Mesodermal cell (in vitro differentiated cells): ENCODE results near the gene DENND5A.
"Not testable (repeated sequence)": the region's sequence is repeated elsewhere in the genome, so short reads cannot be mapped to it uniquely, and the experiment has no call there.

Source experiments
- H3K27ac ChIP-seq: 2 replicates; pipeline ENCODE4 v1.7.0; 2013; ENCODE audit warnings: mild to moderate bottlenecking, low read depth, low read length, moderate library complexity; ENCODE audit not compliant: severe bottlenecking
- H3K36me3 ChIP-seq: 2 replicates; pipeline ENCODE4 v1.7.1; 2013; ENCODE audit warnings: mild to moderate bottlenecking, low read length, moderate library complexity; ENCODE audit not compliant: control insufficient read depth, insufficient read depth
- H3K4me1 ChIP-seq: one replicate; pipeline ENCODE4 v1.7.1; 2013; ENCODE audit warnings: mild to moderate bottlenecking, low read length; ENCODE audit not compliant: insufficient read depth, control insufficient read depth, poor library complexity, severe bottlenecking
- H3K4me3 ChIP-seq: 2 replicates; pipeline ENCODE4 v1.7.0; 2013; ENCODE audit warnings: low read length, control low read depth, mild to moderate bottlenecking; ENCODE audit not compliant: insufficient read depth, poor library complexity, severe bottlenecking; ENCODE audit errors: extremely low read depth
- H3K9me3 ChIP-seq: 2 replicates; pipeline ENCODE4 v1.7.1; 2013; ENCODE audit warnings: mild to moderate bottlenecking, low read length, moderate library complexity; ENCODE audit not compliant: control insufficient read depth
- WGBS, 2 experiments: methylation state at CpG; one replicate each; pipeline ENCODE4 v1.1.5; 2013; ENCODE audit warnings: missing lambda C conversion rate in 2 of 2; ENCODE audit not compliant: insufficient coverage in 2 of 2; 5-methylcytosine and 5-hydroxymethylcytosine counted together

DENND5A gene

GRCh38 chr11:9099617-9100016 lies 165.5 kb downstream of the DENND5A start:
- no peak overlapping the region for H3K4me3 ChIP-seq
- H3K4me1 ChIP-seq: no peaks in the 10 kb centered on the region
- H3K27ac ChIP-seq: no peak overlapping the region
- H3K36me3 ChIP-seq: no peaks in the 10 kb centered on the region
- WGBS, 2 experiments: 94 to 97% methylated on average over 3 to 4 of the region's 4 CpGs
- no peaks in the 10 kb centered on the region for H3K9me3 ChIP-seq

GRCh38 chr11:9098455-9098854 lies 166.7 kb downstream of the DENND5A start:
- WGBS, 2 experiments: 40 to 48% methylated on average over 1 to 2 of the region's 2 CpGs
- not testable (repeated sequence) for H3K9me3 ChIP-seq, H3K4me1 ChIP-seq, H3K4me3 ChIP-seq, H3K27ac ChIP-seq, H3K36me3 ChIP-seq

GRCh38 chr11:9097186-9097943 lies 167.8 kb downstream of the DENND5A start:
- not testable (repeated sequence) for H3K27ac ChIP-seq, H3K9me3 ChIP-seq, H3K4me3 ChIP-seq, H3K36me3 ChIP-seq, H3K4me1 ChIP-seq
- WGBS, 2 experiments: 90 to 93% methylated on average over 16 to 20 of the region's 23 CpGs

GRCh38 chr11:9096427-9096826 lies 168.7 kb downstream of the DENND5A start:
- no peaks in the 10 kb centered on the region for H3K36me3 ChIP-seq
- 89 to 100% methylated on average over 1 to 2 of the region's 5 CpGs for WGBS, 2 experiments
- no peaks in the 10 kb centered on the region for H3K4me1 ChIP-seq

GRCh38 chr11:9095421-9095820 lies 169.7 kb downstream of the DENND5A start:
- no peak overlapping the region for H3K27ac ChIP-seq
- WGBS, 2 experiments: 80 to 85% methylated on average over 10 to 12 of the region's 12 CpGs
- peaks cover 3% of the 10 kb centered on the region for H3K4me1 ChIP-seq
- no peaks in the 10 kb centered on the region for H3K9me3 ChIP-seq
- no peak overlapping the region for H3K4me3 ChIP-seq
- no peaks in the 10 kb centered on the region for H3K36me3 ChIP-seq

More at GRCh38 chr11:9096427-9096826, 168.7 kb downstream of the DENND5A start:
- no peaks in the 10 kb centered on the region for H3K9me3 ChIP-seq
- no peak overlapping the region for H3K4me3 ChIP-seq
- H3K27ac ChIP-seq: no peak overlapping the region

GRCh38 chr11:9094420-9094819 lies 170.7 kb downstream of the DENND5A start:
- 89 to 100% methylated on average over 5 to 7 of the region's 8 CpGs for WGBS, 2 experiments
- no peaks in the 10 kb centered on the region for H3K36me3 ChIP-seq
- H3K27ac ChIP-seq: no peak overlapping the region
- H3K4me3 ChIP-seq: no peak overlapping the region
- peaks cover 3% of the 10 kb centered on the region for H3K4me1 ChIP-seq
- no peaks in the 10 kb centered on the region for H3K9me3 ChIP-seq

- H3K4me3 ChIP-seq: no peak overlapping the region
- 88 to 91% methylated on average over 6 to 8 of the region's 10 CpGs for WGBS, 2 experiments
These were observed 172.0 kb downstream of the DENND5A start for GRCh38 chr11:9092853-9093778.

GRCh38 chr11:9092072-9092471 lies 173.1 kb downstream of the DENND5A start:
- WGBS, 2 experiments: 93% methylated on average over 3 of the region's 4 CpGs
- Histone ChIP-seq H3K9me3 (no peaks in the 10 kb centered on the region), H3K27ac (no peak overlapping the region), H3K36me3 (no peaks in the 10 kb centered on the region), H3K4me1 (peaks cover 3% of the 10 kb centered on the region), H3K4me3 (no peak overlapping the region)

More at GRCh38 chr11:9092853-9093778, 172.0 kb downstream of the DENND5A start:
- Histone ChIP-seq H3K27ac (no peak overlapping the region), H3K36me3 (no peaks in the 10 kb centered on the region), H3K9me3 (no peaks in the 10 kb centered on the region), H3K4me1 (peaks cover 3% of the 10 kb centered on the region)

GRCh38 chr11:9091044-9091922 lies 173.9 kb downstream of the DENND5A start, which contains the start of gene SCUBE2:
TSS of gene SCUBE2 (minus strand) at chr11:9091599. CDS start at chr11:9091528, 71 bp downstream.
- Histone ChIP-seq H3K27ac (no peak within 1 kb of the TSS), H3K4me3 (peak within 1 kb of the TSS; percentile 41), H3K9me3 (no peaks in the 10 kb centered on the region), H3K4me1 (peaks cover 3% of the 10 kb centered on the region), H3K36me3 (no peaks in the 10 kb centered on the region)
- WGBS, 2 experiments: 3% methylated on average over 71 to 81 of the region's 113 CpGs

GRCh38 chr11:9090488-9091043 lies 174.6 kb downstream of the DENND5A start:
- H3K4me1 ChIP-seq: peaks cover 3% of the 10 kb centered on the region
- no peaks in the 10 kb centered on the region for H3K36me3 ChIP-seq
- H3K27ac ChIP-seq: no peak overlapping the region
- H3K9me3 ChIP-seq: no peaks in the 10 kb centered on the region
- WGBS, 2 experiments: 23 to 24% methylated on average over 12 to 18 of the region's 20 CpGs
- peak overlapping the region; percentile 41 for H3K4me3 ChIP-seq
